ENCODE data around the gene NAIP.
"Not testable (repeated sequence)": the region's sequence is repeated elsewhere in the genome, so short reads cannot be mapped to it uniquely, and the experiment has no call there.

DNA sequence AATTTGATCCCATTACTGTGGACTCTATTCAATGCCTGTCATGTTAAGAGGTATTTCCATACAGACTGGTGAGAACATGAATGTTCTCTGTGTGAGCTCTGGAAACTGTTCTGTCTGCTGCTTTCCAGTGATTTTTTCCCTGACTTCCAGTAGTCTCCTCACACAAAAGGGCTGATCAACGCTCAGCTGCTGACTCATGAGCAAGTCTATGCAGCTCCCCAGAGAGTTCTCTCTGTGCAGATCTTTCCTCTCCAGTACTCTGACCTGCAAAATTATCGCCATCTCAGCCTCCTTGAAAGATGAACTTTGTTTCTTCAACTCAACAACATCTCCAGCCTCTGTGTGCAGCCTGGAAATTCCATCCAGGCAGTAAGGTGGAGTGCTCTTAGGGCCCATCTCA, 19.0 kb upstream of the NAIP start:
- not testable (repeated sequence) for TF ChIP-seq POLR2A (IDR thresholded peaks at IDR 0.05; ENCODE audit: low read depth, low read length); PAX5 (IDR thresholded peaks at IDR 0.05; ENCODE audit: insufficient read depth, low read length, severe bottlenecking)

All from GM12891 (cell line).